Suprapubic skin (tissue), 4 donors: ENCODE results near the gene NR2F2.

Experiments
- POLR2A ChIP-seq, 2 donors: fragments of 450-650 bp; IDR thresholded peaks; one replicate each; pipeline ENCODE4 v1.6.1; 2017; ENCODE audit warnings: antibody characterized with exemption in 2 of 2, mild to moderate bottlenecking in 2 of 2, moderate library complexity in 2 of 2
- POLR2AphosphoS5 ChIP-seq, 3 donors: sonication (generic); formaldehyde crosslinking; IDR thresholded peaks; one replicate each; pipeline ENCODE4 v1.6.1; 2017; ENCODE audit warnings: antibody characterized with exemption in 3 of 3
- TF ChIP-seq, protein P1 (sequence below), 2 donors: fragments of 200-600 bp in 1 of 2; fragments of 450-650 bp in 1 of 2; sonication (generic) in 1 of 2; IDR thresholded peaks; one replicate each; pipeline ENCODE4 v1.5.1; 2016 to 2019; ENCODE audit warnings: antibody characterized with exemption in 2 of 2, mild to moderate bottlenecking in 1 of 2, moderate library complexity in 1 of 2

DNA sequence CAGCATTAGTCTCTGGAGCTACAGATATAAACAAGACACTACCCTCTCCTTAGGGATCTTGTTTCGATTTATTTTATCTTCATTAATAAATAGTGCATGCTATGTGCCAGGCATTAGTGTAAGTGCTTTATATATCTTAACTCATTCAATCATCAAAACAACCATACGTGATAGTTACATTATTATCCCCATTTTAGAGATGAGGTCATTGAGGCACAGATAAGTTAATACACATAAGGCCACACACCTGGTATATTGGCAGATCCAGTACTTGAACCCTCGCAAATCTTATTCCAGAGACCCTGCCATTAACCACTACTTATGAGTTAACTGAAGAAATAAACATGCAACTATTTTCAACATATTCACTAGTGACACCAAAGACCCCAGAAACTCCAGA is 25.7 kb upstream of the NR2F2 start:
- TF ChIP-seq POLR2A (IDR thresholded peaks at IDR 0.05) (no peak), POLR2AphosphoS5 (IDR thresholded peaks at IDR 0.05) (no peak)
- TF ChIP-seq, protein P1, sequence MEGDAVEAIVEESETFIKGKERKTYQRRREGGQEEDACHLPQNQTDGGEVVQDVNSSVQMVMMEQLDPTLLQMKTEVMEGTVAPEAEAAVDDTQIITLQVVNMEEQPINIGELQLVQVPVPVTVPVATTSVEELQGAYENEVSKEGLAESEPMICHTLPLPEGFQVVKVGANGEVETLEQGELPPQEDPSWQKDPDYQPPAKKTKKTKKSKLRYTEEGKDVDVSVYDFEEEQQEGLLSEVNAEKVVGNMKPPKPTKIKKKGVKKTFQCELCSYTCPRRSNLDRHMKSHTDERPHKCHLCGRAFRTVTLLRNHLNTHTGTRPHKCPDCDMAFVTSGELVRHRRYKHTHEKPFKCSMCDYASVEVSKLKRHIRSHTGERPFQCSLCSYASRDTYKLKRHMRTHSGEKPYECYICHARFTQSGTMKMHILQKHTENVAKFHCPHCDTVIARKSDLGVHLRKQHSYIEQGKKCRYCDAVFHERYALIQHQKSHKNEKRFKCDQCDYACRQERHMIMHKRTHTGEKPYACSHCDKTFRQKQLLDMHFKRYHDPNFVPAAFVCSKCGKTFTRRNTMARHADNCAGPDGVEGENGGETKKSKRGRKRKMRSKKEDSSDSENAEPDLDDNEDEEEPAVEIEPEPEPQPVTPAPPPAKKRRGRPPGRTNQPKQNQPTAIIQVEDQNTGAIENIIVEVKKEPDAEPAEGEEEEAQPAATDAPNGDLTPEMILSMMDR (IDR thresholded peaks at IDR 0.05), result no peak
